ENCODE results near the gene CENPN. TPM values are rescaled to one million over a fixed set of nuclear protein-coding genes. Genes with fewer than 3 reads are reported as not detected.

Gene CENPN
- total and polyA plus RNA-seq, 7 donors, result 3.8 to 12.1 (median 5.3) TPM

GRCh38 chr16:81040131-81040530 lies 33.1 kb downstream of the CENPN start:
- Histone ChIP-seq H3K9me3 (no peaks in the 10 kb centered on the region), H3K36me3 (peaks cover 8 to 40% (median 32%) of the 10 kb centered on the region in 4 donors), H3K4me3 (no peak overlapping the region), H3K4me1 (peaks cover 0 to 32% (median 23%) of the 10 kb centered on the region in 4 donors), H3K27me3 (no peaks in the 10 kb centered on the region), H3K27ac (no peak overlapping the region)
- 96 to 97% methylated on average over 2 of the region's 2 CpGs for WGBS, 2 donors
- TF ChIP-seq EP300 (IDR thresholded peaks at IDR 0.05), result no peak
- TF ChIP-seq POLR2AphosphoS5 (IDR thresholded peaks at IDR 0.05), result no peak
- TF ChIP-seq POLR2A (IDR thresholded peaks at IDR 0.05), result no peak
- TF ChIP-seq, protein P1, sequence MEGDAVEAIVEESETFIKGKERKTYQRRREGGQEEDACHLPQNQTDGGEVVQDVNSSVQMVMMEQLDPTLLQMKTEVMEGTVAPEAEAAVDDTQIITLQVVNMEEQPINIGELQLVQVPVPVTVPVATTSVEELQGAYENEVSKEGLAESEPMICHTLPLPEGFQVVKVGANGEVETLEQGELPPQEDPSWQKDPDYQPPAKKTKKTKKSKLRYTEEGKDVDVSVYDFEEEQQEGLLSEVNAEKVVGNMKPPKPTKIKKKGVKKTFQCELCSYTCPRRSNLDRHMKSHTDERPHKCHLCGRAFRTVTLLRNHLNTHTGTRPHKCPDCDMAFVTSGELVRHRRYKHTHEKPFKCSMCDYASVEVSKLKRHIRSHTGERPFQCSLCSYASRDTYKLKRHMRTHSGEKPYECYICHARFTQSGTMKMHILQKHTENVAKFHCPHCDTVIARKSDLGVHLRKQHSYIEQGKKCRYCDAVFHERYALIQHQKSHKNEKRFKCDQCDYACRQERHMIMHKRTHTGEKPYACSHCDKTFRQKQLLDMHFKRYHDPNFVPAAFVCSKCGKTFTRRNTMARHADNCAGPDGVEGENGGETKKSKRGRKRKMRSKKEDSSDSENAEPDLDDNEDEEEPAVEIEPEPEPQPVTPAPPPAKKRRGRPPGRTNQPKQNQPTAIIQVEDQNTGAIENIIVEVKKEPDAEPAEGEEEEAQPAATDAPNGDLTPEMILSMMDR (IDR thresholded peaks at IDR 0.05), result no peak
- DNase-seq, result no peak
- intact Hi-C loops (cut with DNase I), result no loop called here

DNA sequence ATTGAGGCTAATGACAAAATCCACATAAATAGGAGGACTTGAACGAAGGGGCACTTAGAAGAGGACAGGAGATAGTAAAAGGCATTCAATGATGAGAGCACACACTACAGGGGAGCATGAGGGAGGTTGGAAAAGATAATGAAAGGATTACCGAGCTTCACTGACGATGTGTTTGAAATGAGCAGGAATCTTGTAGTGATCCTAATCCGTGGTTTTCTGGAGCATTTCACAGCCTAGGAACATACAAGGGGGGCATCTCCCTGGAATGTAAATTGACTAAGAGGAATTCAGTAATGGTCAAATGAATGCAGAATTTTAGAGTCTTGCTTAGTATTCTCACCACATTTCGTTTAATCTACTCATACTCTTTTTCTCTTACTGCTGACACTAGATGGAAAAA lies 33.8 kb downstream of the CENPN start:
- Histone ChIP-seq H3K36me3 (peaks cover 8 to 47% (median 34%) of the 10 kb centered on the region in 4 donors), H3K4me3 (no peak overlapping the region), H3K27me3 (no peaks in the 10 kb centered on the region), H3K9me3 (no peaks in the 10 kb centered on the region), H3K27ac (no peak overlapping the region), H3K4me1 (peaks cover 0 to 28% (median 20%) of the 10 kb centered on the region in 4 donors)
- TF ChIP-seq POLR2A (IDR thresholded peaks at IDR 0.05) (no peak), POLR2AphosphoS5 (IDR thresholded peaks at IDR 0.05) (no peak)
- intact Hi-C loops (cut with DNase I), result no loop called here
- 90 to 91% methylated on average over 5 of the region's 5 CpGs for WGBS, 2 donors
- no peak for DNase-seq

- 94 to 96% methylated on average over 4 of the region's 4 CpGs for WGBS, 2 donors
- Histone ChIP-seq H3K4me3 (no peak overlapping the region), H3K36me3 (peaks cover 8 to 50% (median 34%) of the 10 kb centered on the region in 4 donors), H3K4me1 (peaks cover 0 to 24% (median 16%) of the 10 kb centered on the region in 4 donors), H3K27ac (no peak overlapping the region), H3K27me3 (no peaks in the 10 kb centered on the region), H3K9me3 (no peaks in the 10 kb centered on the region)
- no peak for TF ChIP-seq EP300 (IDR thresholded peaks at IDR 0.05)
- no peak for TF ChIP-seq POLR2AphosphoS5 (IDR thresholded peaks at IDR 0.05)
- TF ChIP-seq, protein P1 (IDR thresholded peaks at IDR 0.05), result no peak
- no peak for TF ChIP-seq POLR2A (IDR thresholded peaks at IDR 0.05)
- intact Hi-C loops (cut with DNase I), result no loop called here
- no peak for DNase-seq
These were observed 34.7 kb downstream of the CENPN start for GRCh38 chr16:81041696-81042095.

DNA sequence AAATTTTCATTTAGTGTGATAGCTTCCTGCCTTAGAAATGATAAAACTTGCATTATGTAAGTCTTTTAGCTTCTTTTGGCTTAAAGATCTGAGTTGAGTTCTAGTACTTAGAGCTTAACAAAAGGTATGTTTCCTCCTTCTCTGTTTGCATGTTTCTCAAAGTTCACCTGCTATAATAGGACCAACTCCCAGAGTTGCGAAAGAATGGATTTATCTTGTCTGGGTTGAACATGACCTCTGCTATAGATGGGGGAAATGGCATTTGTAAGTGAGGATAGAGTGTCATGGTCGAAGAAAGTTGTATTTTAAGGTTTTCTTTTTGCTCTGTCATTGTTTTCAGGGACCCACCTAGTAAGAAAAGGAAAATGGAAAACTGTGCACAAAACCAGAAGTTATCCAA lies 35.8 kb downstream of the CENPN start:
- intact Hi-C loops (cut with DNase I), result no loop called here
- TF ChIP-seq POLR2AphosphoS5 (IDR thresholded peaks at IDR 0.05) (no peak), EP300 (IDR thresholded peaks at IDR 0.05) (no peak), POLR2A (IDR thresholded peaks at IDR 0.05) (no peak)
- TF ChIP-seq, protein P1 (IDR thresholded peaks at IDR 0.05), result no peak
- WGBS, 2 donors, result 92 to 98% methylated on average over 2 of the region's 2 CpGs
- H3K9me3 ChIP-seq, result no peaks in the 10 kb centered on the region
- no peak overlapping the region for H3K27ac ChIP-seq
- no peak overlapping the region for H3K4me3 ChIP-seq
- peaks cover 0 to 13% (median 6%) of the 10 kb centered on the region in 4 donors for H3K4me1 ChIP-seq
- no peak for DNase-seq
- H3K27me3 ChIP-seq, result no peaks in the 10 kb centered on the region
- H3K36me3 ChIP-seq, result peaks cover 8 to 50% (median 34%) of the 10 kb centered on the region in 4 donors

DNA sequence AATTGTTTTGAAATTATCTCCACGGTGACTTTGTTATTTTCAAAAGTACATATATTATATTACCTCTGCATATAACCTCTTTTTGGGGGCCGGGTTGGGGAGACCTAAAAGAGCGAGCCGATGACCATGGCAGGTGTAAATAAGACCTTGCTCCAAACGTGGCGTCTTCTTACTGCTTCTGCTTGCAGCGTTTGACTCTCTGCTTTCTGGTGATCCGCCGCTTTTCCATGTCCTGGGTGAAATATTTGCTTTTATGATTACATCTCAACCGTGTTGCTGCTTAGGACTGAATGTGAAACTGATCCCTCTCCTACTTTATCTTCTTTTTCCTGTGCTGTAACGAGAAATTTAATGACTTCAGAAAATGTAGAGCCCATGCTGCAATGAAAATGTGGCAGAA lies 46.7 kb downstream of the CENPN start:
- intact Hi-C loops (cut with DNase I), result no loop called here
- TF ChIP-seq EP300 (IDR thresholded peaks at IDR 0.05), result no peak
- H3K27me3 ChIP-seq, result no peaks in the 10 kb centered on the region
- no peaks in the 10 kb centered on the region for H3K4me1 ChIP-seq
- DNase-seq, result no peak
- H3K4me3 ChIP-seq, result no peak overlapping the region
- WGBS, 2 donors, result 81 to 89% methylated on average over 11 of the region's 11 CpGs
- H3K36me3 ChIP-seq, result no peaks in the 10 kb centered on the region
- H3K27ac ChIP-seq, result no peak overlapping the region
- H3K9me3 ChIP-seq, result no peaks in the 10 kb centered on the region
